Esophagus squamous epithelium (tissue), 5 donors: ENCODE data around the gene OVAAL. TPM values are rescaled to one million over a fixed set of nuclear protein-coding genes. Genes with fewer than 3 reads are reported as not detected.

Source experiments
- DNase-seq: peaks from one replicate; lab custom pipeline; 2025; lab: John Stamatoyannopoulos, UW
- H3K27ac ChIP-seq, 4 donors: fragments of 200-600 bp; sonication (generic); one replicate each; pipeline ENCODE4 v1.5.1; 2016 to 2019; ENCODE audit warnings: mild to moderate bottlenecking in 1 of 4
- H3K27me3 ChIP-seq, 4 donors: fragments of 200-600 bp; sonication (generic); 1 replicate in 3 of 4; 2 replicates in 1 of 4; pipeline versions ENCODE4 v1.5.1 to v1.6.0; 2017 to 2021; ENCODE audit warnings: antibody characterized with exemption in 1 of 4
- H3K36me3 ChIP-seq, 3 donors: fragments of 200-600 bp; sonication (generic); one replicate each; pipeline ENCODE4 v1.5.1; 2016 to 2019
- H3K4me1 ChIP-seq, 3 donors: fragments of 200-600 bp; sonication (generic); one replicate each; pipeline ENCODE4 v1.5.1; 2017 to 2019
- H3K4me3 ChIP-seq, 4 donors: fragments of 200-600 bp; sonication (generic); 1 replicate in 3 of 4; 2 replicates in 1 of 4; pipeline ENCODE4 v1.5.1; 2016 to 2019; ENCODE audit warnings: mild to moderate bottlenecking in 2 of 4, moderate library complexity in 1 of 4
- H3K9me3 ChIP-seq, 3 donors: fragments of 200-600 bp; sonication (generic); one replicate each; pipeline ENCODE4 v1.5.1; 2016 to 2019
- CTCF ChIP-seq, 6 experiments: fragments of 450-650 bp in 4 of 6; fragments of 200-600 bp in 2 of 6; sonication (generic) in 2 of 6; IDR thresholded peaks; one replicate each; pipeline ENCODE4 v1.5.1; 2016 to 2019; ENCODE audit warnings: antibody characterized with exemption in 6 of 6, mild to moderate bottlenecking in 4 of 6, moderate library complexity in 4 of 6
- POLR2A ChIP-seq, 4 donors: fragments of 450-650 bp; IDR thresholded peaks; one replicate each; pipeline ENCODE4 v1.6.1; 2017; ENCODE audit warnings: antibody characterized with exemption in 4 of 4, mild to moderate bottlenecking in 4 of 4, moderate library complexity in 3 of 4
- WGBS, 2 donors: methylation state at CpG; one replicate each; pipeline ENCODE4 v1.1.5; 2018; 5-methylcytosine and 5-hydroxymethylcytosine counted together
- intact Hi-C: fragments of 100-400 bp; cut with DNase I; formaldehyde crosslinking; loops from one replicate; pipeline ENCODE4 v1.15.0; 2022
- total RNA-seq, 4 donors: library from RNA; depleted of rRNA; stranded (reverse); fragments of >200 nt; gene quantifications; one replicate each; pipeline ENCODE4 v1.1.0, GENCODE V29; 2016
- donor health status: DM: yes; HTN: yes; CAD: no.

Gene OVAAL
- not detected for total RNA-seq

GRCh38 chr1:180558664-180559063 lies at the start of gene OVAAL:
OVAAL (plus strand) TSS chr1:180558964.
- Histone ChIP-seq H3K27me3 (no peaks in the 10 kb centered on the region), H3K27ac (no peak within 1 kb of the TSS), H3K9me3 (no peaks in the 10 kb centered on the region), H3K4me3 (no peak within 1 kb of the TSS), H3K36me3 (no peaks in the 10 kb centered on the region), H3K4me1 (peaks cover 0 to 12% (median 11%) of the 10 kb centered on the region in 3 donors)
- DNase-seq = no peak
- no peak for TF ChIP-seq POLR2A (IDR thresholded peaks at IDR 0.05)
- no peak for TF ChIP-seq CTCF (IDR thresholded peaks at IDR 0.05)
- intact Hi-C loops = no loop called here
- 77 to 84% methylated on average over 6 of the region's 6 CpGs for WGBS, 2 donors

GRCh38 chr1:180510882-180511281 lies 47.9 kb upstream of the OVAAL start:
- intact Hi-C loops = no loop called here
- H3K27me3 ChIP-seq = no peaks in the 10 kb centered on the region
- TF ChIP-seq CTCF (IDR thresholded peaks at IDR 0.05) = no peak
- no peak for TF ChIP-seq POLR2A (IDR thresholded peaks at IDR 0.05)
- H3K36me3 ChIP-seq = no peaks in the 10 kb centered on the region
- no peak for DNase-seq
- no peak overlapping the region for H3K4me3 ChIP-seq
- no peak overlapping the region for H3K27ac ChIP-seq
- H3K4me1 ChIP-seq = peaks cover 0 to 5% (median 0%) of the 10 kb centered on the region in 3 donors
- WGBS, 2 donors = 87 to 91% methylated on average over 2 of the region's 2 CpGs
- H3K9me3 ChIP-seq = no peaks in the 10 kb centered on the region

GRCh38 chr1:180513531-180513930 lies 45.2 kb upstream of the OVAAL start:
- DNase-seq = no peak
- H3K9me3 ChIP-seq = no peaks in the 10 kb centered on the region
- peaks cover 0 to 12% (median 0%) of the 10 kb centered on the region in 3 donors for H3K4me1 ChIP-seq
- H3K36me3 ChIP-seq = no peaks in the 10 kb centered on the region
- H3K4me3 ChIP-seq = no peak overlapping the region
- WGBS, 2 donors = 82 to 91% methylated on average over 6 of the region's 6 CpGs
- no peaks in the 10 kb centered on the region for H3K27me3 ChIP-seq
- H3K27ac ChIP-seq = no peak overlapping the region
- TF ChIP-seq POLR2A (IDR thresholded peaks at IDR 0.05) = no peak
- TF ChIP-seq CTCF (IDR thresholded peaks at IDR 0.05) = no peak
- intact Hi-C loops = no loop called here

GRCh38 chr1:180515364-180515763 lies 43.4 kb upstream of the OVAAL start:
- H3K4me1 ChIP-seq = peaks cover 0 to 12% (median 0%) of the 10 kb centered on the region in 3 donors
- H3K27me3 ChIP-seq = no peaks in the 10 kb centered on the region
- H3K27ac ChIP-seq = no peak overlapping the region
- intact Hi-C loops = no loop called here
- no peak overlapping the region for H3K4me3 ChIP-seq
- no peaks in the 10 kb centered on the region for H3K9me3 ChIP-seq
- WGBS, 2 donors = 24 to 51% methylated on average over 3 of the region's 3 CpGs
- no peaks in the 10 kb centered on the region for H3K36me3 ChIP-seq
- TF ChIP-seq POLR2A (IDR thresholded peaks at IDR 0.05) (no peak), CTCF (IDR thresholded peaks at IDR 0.05) (no peak)
- DNase-seq = no peak

- H3K4me1 ChIP-seq = peaks cover 0 to 12% (median 0%) of the 10 kb centered on the region in 3 donors
- TF ChIP-seq POLR2A (IDR thresholded peaks at IDR 0.05) = no peak
- TF ChIP-seq CTCF (IDR thresholded peaks at IDR 0.05) = peak; percentile 66 to 93 (median 80)
- no peaks in the 10 kb centered on the region for H3K36me3 ChIP-seq
- no peaks in the 10 kb centered on the region for H3K9me3 ChIP-seq
- intact Hi-C loops = no loop called here
- H3K27me3 ChIP-seq = no peaks in the 10 kb centered on the region
- 4 to 7% methylated on average over 8 of the region's 8 CpGs for WGBS, 2 donors
- H3K4me3 ChIP-seq = no peak overlapping the region
- H3K27ac ChIP-seq = no peak overlapping the region
- DNase-seq = no peak
These were observed 42.8 kb upstream of the OVAAL start for GRCh38 chr1:180515857-180516388.
